Measurements from ENCODE around the gene TRIM75.
"Not testable (repeated sequence)": the region's sequence is repeated elsewhere in the genome, so short reads cannot be mapped to it uniquely, and the experiment has no call there.

The TRIM75 gene

DNA sequence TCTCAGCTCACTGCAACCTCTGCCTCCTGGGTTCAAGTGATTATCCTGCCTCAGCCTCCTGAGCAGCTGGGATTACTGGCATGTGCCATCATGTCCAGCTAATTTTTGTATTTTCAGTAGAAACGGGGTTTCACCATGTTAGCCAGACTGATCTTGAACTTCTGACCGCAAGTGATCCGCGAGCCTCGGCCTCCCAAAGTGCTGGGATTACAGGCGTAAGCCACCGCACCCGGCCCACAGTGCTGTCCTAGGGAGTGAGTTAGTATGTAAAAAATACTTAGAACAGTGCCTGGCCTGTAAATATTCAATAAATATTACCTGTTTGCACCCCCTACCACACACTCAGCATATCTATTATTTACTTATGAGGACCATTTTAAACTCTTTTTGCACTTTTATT, 38.5 kb downstream of the TRIM75 start:
- H3K9me3 Mint-ChIP-seq; H3K27me3 Mint-ChIP-seq; H3K27ac Mint-ChIP-seq; DNase-seq; H3K4me1 Mint-ChIP-seq (ENCODE audit: low read depth in 2 of 2); ATAC-seq (replicated peaks); H3K4me3 Mint-ChIP-seq: not testable (repeated sequence)
- H3K36me3 Mint-ChIP-seq (ENCODE audit: insufficient read depth), result peaks cover 63% of the 10 kb centered on the region

DNA sequence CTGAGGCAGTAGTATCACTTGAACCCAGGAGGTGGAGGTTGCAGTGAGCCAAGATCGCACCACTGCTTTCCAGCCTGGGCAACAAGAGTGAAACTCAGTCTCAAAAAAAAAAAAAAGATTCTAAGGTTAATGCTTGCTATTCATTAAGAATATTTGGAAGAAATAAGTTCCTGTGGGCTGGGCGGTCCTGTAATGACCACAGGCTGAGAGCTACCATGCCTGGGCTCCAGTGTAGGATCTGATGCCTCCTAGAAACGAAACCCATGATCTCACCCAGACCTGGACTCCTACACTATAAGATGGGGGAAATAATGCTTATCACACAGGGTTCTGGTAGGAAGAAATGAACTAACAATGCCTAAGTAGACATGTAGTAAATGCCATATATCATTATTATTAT, 41.2 kb downstream of the TRIM75 start:
- H3K4me1 Mint-ChIP-seq (ENCODE audit: low read depth in 2 of 2), result no peaks in the 10 kb centered on the region
- no peak for DNase-seq
- H3K9me3 Mint-ChIP-seq, result no peaks in the 10 kb centered on the region
- no peaks in the 10 kb centered on the region for H3K27me3 Mint-ChIP-seq
- ATAC-seq (replicated peaks), result no peak
- no peak overlapping the region for H3K27ac Mint-ChIP-seq
- H3K4me3 Mint-ChIP-seq, result no peak overlapping the region
- H3K36me3 Mint-ChIP-seq (ENCODE audit: insufficient read depth), result peaks cover 71% of the 10 kb centered on the region

DNA sequence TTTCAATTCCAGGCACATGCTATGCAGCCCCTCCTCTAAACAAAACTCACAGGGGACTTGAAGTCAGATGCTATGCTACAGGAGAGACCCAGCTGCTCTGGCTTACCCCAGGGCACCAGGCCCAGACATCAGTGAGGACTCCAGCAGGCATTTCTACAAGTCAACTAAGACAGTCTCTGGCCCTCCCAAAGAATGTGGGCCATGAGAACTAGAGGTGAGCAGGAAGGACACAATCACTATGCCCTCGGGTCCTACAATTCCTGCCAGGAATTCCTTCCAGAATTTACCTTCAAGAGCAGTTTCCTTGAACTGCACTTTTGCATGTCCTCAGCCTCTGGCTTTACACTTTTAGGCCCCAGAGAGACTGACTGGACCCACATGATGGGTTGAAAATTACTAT, 41.6 kb downstream of the TRIM75 start:
- Mint-ChIP-seq H3K36me3 (ENCODE audit: insufficient read depth) (peaks cover 71% of the 10 kb centered on the region), H3K9me3 (no peaks in the 10 kb centered on the region), H3K27ac (no peak overlapping the region), H3K27me3 (no peaks in the 10 kb centered on the region), H3K4me3 (no peak overlapping the region), H3K4me1 (ENCODE audit: low read depth in 2 of 2) (no peaks in the 10 kb centered on the region)
- no peak for DNase-seq
- no peak for ATAC-seq (replicated peaks)

DNA sequence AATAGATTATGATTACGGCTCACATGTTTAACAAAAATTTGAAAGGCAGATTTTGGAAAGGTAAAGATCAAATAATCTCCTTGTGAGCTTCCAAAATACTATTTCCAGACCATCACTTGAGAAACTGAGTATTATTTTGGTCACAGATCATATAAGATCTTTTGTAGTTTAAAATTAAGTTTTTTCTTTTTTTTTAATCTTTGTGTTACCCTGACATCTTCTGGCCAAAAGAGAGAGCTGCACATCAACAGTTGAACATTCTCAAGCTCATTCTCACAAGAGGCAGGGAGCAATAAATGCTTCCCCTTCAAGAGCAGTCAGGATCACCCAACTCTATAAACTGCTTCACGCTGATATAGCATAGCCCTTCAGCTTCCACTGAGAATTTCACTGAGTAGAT, 43.1 kb downstream of the TRIM75 start:
- DNase-seq (no peak), ATAC-seq (replicated peaks) (no peak)
- Mint-ChIP-seq H3K4me1 (ENCODE audit: low read depth in 2 of 2) (no peaks in the 10 kb centered on the region), H3K9me3 (no peaks in the 10 kb centered on the region), H3K4me3 (no peak overlapping the region), H3K27me3 (no peaks in the 10 kb centered on the region), H3K27ac (no peak overlapping the region), H3K36me3 (ENCODE audit: insufficient read depth) (peaks cover 74% of the 10 kb centered on the region)

DNA sequence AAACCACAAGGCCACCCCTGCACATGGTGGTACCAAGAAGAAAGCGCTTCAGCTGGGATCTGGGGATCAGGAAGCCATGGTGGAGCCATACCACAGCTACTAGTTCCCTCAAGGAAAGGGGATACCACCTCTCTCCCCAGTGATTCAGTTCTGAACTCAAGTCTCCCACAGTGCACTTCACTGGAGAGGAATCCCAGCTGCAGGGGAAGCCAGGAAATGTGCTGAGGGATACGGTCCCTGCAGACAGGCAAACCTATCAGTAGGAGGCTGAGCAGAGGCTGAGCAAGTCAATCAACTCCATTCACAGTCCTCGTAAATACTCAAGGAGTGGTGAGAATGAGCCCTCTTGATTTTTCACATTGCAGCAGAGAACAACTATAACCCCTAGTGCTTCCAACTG, 48.0 kb downstream of the TRIM75 start:
- DNase-seq, result no peak
- H3K4me3 Mint-ChIP-seq, result no peak overlapping the region
- H3K4me1 Mint-ChIP-seq (ENCODE audit: low read depth in 2 of 2), result peaks cover 4 to 10% of the 10 kb centered on the region in 2 donors
- H3K36me3 Mint-ChIP-seq (ENCODE audit: insufficient read depth), result peaks cover 45% of the 10 kb centered on the region
- H3K27me3 Mint-ChIP-seq, result no peaks in the 10 kb centered on the region
- no peak for ATAC-seq (replicated peaks)
- no peaks in the 10 kb centered on the region for H3K9me3 Mint-ChIP-seq
- peak overlapping the region in 1 of 2 donors; percentile 74 for H3K27ac Mint-ChIP-seq

DNA sequence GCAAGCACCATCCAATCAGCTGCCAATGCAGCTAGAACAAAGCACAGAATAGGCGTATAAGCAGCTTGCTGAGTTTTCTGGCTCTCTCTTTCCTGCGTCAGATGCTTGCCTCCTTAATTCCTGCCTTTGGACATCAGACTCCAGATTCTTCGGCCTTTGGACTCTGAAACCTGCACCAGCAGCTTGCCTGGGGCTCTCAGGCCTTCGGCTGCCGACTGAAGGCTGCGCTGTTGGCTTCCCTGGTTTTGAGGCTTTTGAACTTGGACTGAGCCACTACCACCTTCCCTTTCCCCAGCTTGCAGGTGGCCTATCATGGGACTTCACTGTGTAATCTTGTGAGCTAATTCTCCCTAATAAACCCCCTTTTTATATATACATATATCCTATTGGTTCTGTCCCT, 52.9 kb downstream of the TRIM75 start:
- ATAC-seq (replicated peaks) (no peak), DNase-seq (no peak)
- H3K4me1 Mint-ChIP-seq (ENCODE audit: low read depth in 2 of 2), result peaks cover 4 to 21% of the 10 kb centered on the region in 2 donors
- peaks cover 7% of the 10 kb centered on the region for H3K36me3 Mint-ChIP-seq (ENCODE audit: insufficient read depth)
- H3K27me3 Mint-ChIP-seq, result no peaks in the 10 kb centered on the region
- H3K9me3 Mint-ChIP-seq, result no peaks in the 10 kb centered on the region
- no peak overlapping the region for H3K27ac Mint-ChIP-seq
- no peak overlapping the region for H3K4me3 Mint-ChIP-seq

Measured in effector memory CD8-positive, alpha-beta T cell (primary cell).